HG03064 (cell line): ENCODE measurements around the gene DDX11.
"Not testable (repeated sequence)": the region's sequence is repeated elsewhere in the genome, so short reads cannot be mapped to it uniquely, and the experiment has no call there.

Source experiments
- ATAC-seq: cut with Tn5 transposase; IDR thresholded peaks from one replicate; pipeline ENCODE4 v1.9.1; 2021; ENCODE audit warnings: low read depth; ENCODE audit not compliant: unreplicated experiment

DDX11 gene

GRCh38 chr12:31120392-31121008 lies 46.8 kb downstream of the DDX11 start:
- no peak for ATAC-seq

DNA sequence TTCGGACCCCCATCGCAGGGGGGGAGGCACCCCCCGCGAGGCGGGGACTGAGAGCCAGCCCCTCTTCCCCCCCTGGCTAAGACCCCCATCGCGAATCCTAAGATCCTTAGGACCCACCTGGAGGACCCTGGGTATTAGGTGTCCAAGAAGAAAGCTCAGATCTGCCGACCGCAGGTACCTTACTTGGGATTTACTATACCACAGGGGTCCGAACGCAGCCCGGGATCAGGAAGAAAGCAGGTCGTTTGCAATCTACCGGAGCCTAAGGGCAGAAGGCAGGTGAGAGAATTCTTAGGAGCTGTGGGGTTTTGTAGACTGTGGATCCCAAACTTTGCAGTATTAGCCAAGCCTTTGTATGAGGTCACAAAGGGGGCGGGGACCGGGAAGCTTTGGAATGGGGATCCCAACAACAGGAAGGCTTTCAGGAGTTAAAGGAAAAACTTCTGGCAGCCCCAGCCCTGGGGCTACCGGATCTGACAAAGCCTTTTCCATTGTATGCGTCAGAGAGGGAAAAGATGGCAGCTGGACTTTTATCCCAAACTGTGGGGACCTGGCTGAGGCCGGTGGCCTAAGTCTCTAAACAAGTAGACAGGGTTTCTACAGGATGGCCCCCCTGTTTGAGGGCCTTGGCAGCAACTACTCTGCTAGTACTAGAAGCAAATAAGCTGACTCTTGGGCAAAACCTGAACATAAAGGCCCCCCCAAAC lies 47.5 kb downstream of the DDX11 start:
- not testable (repeated sequence) for ATAC-seq

- no peak for ATAC-seq
Observed at GRCh38 chr12:31122481-31122880, 48.8 kb downstream of the DDX11 start.

GRCh38 chr12:31124158-31124557 lies 50.5 kb downstream of the DDX11 start:
- ATAC-seq, result not testable (repeated sequence)

DNA sequence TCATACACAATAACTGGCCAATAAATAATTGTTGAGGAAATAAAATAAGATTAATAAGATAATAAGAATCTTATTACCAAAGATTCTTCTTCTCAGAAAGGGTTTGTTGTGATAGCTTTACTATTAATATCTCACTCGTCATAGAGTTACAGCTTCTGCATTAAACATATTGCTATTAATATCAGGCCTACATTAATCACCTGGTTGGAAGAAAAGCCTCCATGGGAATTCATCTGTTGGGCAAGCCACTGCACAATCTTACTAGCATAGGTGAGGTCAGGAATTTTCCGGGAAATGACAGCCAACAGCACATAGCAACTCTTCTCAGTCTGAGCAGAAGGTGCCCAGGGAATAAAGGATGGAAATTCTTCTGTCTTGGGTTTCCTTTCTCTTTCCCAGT lies 51.5 kb downstream of the DDX11 start:
- ATAC-seq, result not testable (repeated sequence)

DNA sequence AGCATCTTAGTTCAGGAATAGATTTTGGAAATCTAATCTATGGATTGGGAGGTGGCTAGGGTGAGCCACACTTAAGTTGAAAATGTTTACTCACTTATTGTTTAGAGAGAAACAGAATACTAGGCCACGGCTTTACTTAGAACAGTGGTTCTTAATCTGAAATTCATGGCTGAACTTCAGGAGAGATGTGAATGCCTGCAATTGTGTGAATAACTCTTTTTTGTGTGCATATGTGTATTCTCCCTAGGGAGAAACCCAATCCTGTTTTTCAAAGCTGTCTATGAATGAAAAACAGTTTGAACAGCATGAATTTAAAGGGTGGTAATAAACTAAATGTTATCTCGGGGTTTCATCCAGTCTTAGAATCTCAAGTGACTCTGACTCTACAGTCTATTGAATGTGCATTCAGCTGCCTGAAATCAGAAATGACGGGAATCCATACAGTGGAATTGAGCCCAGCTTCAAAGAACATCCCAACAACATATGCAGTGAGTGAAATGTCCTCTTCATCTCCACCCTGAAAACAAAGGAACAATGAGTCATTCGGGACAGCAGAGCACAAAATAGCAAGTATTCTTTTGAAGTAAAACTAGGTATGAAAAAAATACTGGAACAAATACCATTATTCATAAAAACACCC lies 53.7 kb downstream of the DDX11 start:
- ATAC-seq, result not testable (repeated sequence)

DNA sequence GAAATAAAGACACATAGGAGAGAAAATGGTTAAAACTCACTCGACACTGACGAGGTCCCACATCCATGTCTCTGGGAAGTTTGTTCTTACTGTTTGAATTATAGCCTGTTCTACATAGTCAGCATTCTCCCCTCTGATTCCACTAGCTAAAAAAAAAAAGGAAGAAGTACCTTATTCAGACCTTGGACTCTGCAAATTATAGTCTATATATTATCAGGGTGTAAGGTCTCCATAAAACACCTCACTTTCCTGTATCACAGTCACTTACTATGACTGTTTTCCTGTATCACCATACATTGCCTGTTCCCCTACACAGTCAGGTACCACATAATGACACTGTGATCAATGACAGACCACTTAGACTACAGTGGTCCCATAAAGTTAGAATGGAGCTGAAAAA lies 62.9 kb downstream of the DDX11 start:
- ATAC-seq, result not testable (repeated sequence)

DNA sequence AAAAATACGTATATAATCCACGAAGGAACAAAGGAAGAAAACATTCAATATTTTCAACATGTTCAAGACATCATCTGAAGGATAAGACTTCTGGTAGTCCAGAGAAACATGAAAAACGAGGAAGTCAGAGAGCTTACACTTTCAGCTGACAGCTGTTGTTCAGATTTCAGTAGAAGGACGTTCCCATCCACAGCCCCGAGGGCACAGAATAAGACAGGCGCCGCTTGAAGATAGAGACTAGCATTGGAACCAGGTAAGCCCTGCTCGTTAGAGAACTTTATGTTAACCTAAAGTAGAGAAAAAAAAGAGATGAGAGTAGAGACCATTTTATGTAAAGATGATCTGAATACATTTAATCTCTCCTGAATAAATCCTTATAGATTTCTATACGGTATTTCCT lies 71.1 kb downstream of the DDX11 start:
- ATAC-seq, result not testable (repeated sequence)

GRCh38 chr12:31145296-31145695 lies 71.6 kb downstream of the DDX11 start:
- not testable (repeated sequence) for ATAC-seq

DNA sequence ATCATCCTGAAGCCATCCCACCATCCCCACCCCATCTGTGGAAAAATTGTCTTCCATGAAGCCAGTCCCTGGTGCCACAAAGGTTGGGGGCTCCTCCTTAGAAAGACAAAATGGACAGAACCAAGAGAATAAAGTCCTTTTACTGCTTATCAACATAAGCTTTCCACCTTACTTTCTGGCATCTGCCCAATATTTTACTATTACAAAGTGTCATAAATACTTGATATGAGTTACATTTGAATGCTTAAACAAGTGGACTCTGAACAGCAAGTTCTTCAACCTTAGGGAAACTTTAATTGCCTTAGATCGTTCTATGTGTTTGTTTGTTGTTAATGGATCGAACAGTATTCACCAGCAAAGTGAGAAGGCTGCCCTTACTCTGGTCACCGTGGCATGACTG lies 73.8 kb downstream of the DDX11 start:
- not testable (repeated sequence) for ATAC-seq

- not testable (repeated sequence) for ATAC-seq
Observed at GRCh38 chr12:31150766-31151165, 77.1 kb downstream of the DDX11 start.
